Caki2 (cell line): Measurements from ENCODE around the gene NPFF. TPM values are rescaled to one million over a fixed set of nuclear protein-coding genes. Genes with fewer than 3 reads are reported as not detected.

ENCODE experiments used
- DNase-seq: peaks from one replicate; pipeline ENCODE4 v3.0.0-alpha.2; 2015; ENCODE audit warnings: low read depth
- in situ Hi-C: cut with HindIII; loops from 2 replicates; pipeline ENCODE4 v1.10.0; 2016; ENCODE audit warnings: low sequenced_read_pairs, low pct_unique_long_range_greater_than_20kb, mixed read lengths
- total RNA-seq: library from RNA; depleted of rRNA; stranded (reverse); fragments of >200 nt; shearing (Covaris generic); gene quantifications from 2 replicates; pipeline ENCODE4 v1.2.3, GENCODE V29; 2014; ENCODE audit warnings: low replicate concordance; rRNA removed

The NPFF gene
- total RNA-seq, 1 experiment from 2014 or later: not detected

DNA sequence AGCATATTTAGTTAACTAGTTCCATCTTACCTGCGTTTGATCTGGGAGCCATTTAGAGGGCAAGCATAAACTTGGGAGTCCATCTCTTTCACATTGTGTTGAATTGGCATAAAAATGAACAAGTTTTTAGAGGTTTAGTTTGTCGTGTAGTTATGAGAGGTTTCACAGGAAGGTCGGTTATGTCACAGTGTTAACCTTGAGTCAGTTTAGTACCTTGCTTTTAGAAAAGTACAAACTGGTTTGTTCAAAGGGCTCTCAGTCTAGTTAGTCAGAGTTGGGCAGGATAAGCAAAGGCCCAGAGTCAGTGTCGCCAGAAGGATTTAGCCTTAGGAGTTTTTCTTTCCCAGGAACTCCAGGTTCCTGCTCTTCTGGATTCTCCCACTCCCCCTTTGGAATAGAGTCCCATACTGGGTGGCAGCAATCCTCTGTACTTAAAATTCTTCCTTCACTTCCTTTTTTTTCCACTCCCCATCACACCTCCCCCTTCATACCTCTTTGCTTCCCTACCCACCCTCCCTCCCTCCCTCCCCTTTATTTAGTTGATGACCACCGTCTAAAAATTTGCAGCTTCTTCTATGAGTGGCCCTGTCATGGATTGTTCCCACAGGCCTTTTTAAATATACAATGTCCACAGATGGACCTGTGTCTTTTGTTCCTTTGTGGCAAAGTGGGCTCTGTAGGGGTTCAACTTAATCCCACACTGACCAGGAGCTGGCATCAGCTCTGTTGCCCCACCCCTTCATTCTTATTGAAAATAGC, 43.3 kb downstream of the NPFF start:
- in situ Hi-C loops: no loop called here
- DNase-seq: no peak

GRCh38 chr12:53462935-53463334, 44.3 kb downstream of the NPFF start:
- no peak for DNase-seq
- in situ Hi-C loops: no loop called here

GRCh38 chr12:53461591-53461990, 45.7 kb downstream of the NPFF start:
- in situ Hi-C loops: no loop called here
- no peak for DNase-seq

- in situ Hi-C loops: no loop called here
- DNase-seq: no peak
These were observed 46.2 kb downstream of the NPFF start for GRCh38 chr12:53461059-53461458.

DNA sequence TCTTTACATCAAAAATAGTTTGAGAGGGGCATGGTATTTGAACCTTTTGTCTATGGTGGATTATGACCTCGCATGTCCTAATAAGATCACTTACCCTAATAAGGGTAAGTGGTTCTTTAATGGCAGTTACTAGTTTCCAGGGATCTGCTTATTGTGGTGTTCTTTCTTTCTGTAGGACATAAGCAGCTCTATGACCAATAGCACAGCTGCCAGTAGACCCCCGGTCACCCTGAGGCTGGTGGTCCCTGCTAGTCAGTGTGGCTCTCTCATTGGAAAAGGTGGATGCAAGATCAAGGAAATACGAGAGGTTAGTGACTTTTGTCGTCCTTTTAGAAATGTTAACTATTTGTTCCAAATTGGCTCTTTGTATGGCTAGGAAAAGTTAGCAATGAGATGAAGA, 48.2 kb downstream of the NPFF start:
- in situ Hi-C loops: no loop called here
- no peak for DNase-seq

Other genes with a start within 250 kb of the NPFF start
- 24.6 and 36.2 TPM in 2 replicates for gene ESPL1, start 239.2 kb downstream of the NPFF start, total RNA-seq
- gene PFDN5, start 211.9 kb downstream of the NPFF start, total RNA-seq: 537 and 754 TPM in 2 replicates
- gene MYG1, start 207.8 kb downstream of the NPFF start, total RNA-seq: 88.8 and 89.8 TPM in 2 replicates
- 112 and 154 TPM in 2 replicates for gene AAAS, start 185.9 kb downstream of the NPFF start, total RNA-seq
- gene SP7, start 171.1 kb downstream of the NPFF start, total RNA-seq: not detected in 2 replicates
- gene SP1, start 127.3 kb downstream of the NPFF start, total RNA-seq: 23.3 and 39.3 TPM in 2 replicates
- not detected in 2 replicates for gene AMHR2, start 83.6 kb downstream of the NPFF start, total RNA-seq
- gene PRR13, start 65.8 kb downstream of the NPFF start, total RNA-seq: 151 and 174 TPM in 2 replicates
- 190 and 201 TPM in 2 replicates for gene PCBP2, start 55.4 kb downstream of the NPFF start, total RNA-seq
- gene MAP3K12, start 8.0 kb downstream of the NPFF start, total RNA-seq: 23.2 and 31.1 TPM in 2 replicates
- 101 and 110 TPM in 2 replicates for gene TARBP2, start 6.2 kb downstream of the NPFF start, total RNA-seq
- 5.5 and 9.2 TPM in 2 replicates for gene ATF7, start 118.9 kb upstream of the NPFF start, total RNA-seq
- gene ATP5MC2, start 168.6 kb upstream of the NPFF start, total RNA-seq: 313 and 355 TPM in 2 replicates
- gene CALCOCO1, start 220.0 kb upstream of the NPFF start, total RNA-seq: 25.9 and 27.4 TPM in 2 replicates
- gene CISTR, start 244.5 kb upstream of the NPFF start, total RNA-seq: not detected in 2 replicates